Measurements from ENCODE around the gene LRRC2.
"Not testable (repeated sequence)": the region's sequence is repeated elsewhere in the genome, so short reads cannot be mapped to it uniquely, and the experiment has no call there.

Gene LRRC2

GRCh38 chr3:46594723-46595122 lies 28.6 kb upstream of the LRRC2 start:
- H4K20me1 ChIP-seq (ENCODE audit: insufficient read depth, low read length), result no peaks in the 10 kb centered on the region
- H3K4me1 ChIP-seq (ENCODE audit: low read length), result no peaks in the 10 kb centered on the region
- no peaks in the 10 kb centered on the region for H3K9me3 ChIP-seq (ENCODE audit: insufficient read depth, low read length)
- H3K4me2 ChIP-seq (ENCODE audit: low read length), result no peak overlapping the region
- H3K9ac ChIP-seq (ENCODE audit: low read length), result no peak overlapping the region
- no peak overlapping the region for H3K4me3 ChIP-seq (ENCODE audit: low read length)
- H2AFZ ChIP-seq (ENCODE audit: low read depth, low read length), result no peak overlapping the region
- no peak overlapping the region for H3K27ac ChIP-seq (ENCODE audit: low read length)
- 0 out of 2 replicates have a peak, but pooled peaks cover 4% of the 10 kb centered on the region for H3K27me3 ChIP-seq (ENCODE audit: low read depth, low read length)
- H3K79me2 ChIP-seq (ENCODE audit: low read length), result no peaks in the 10 kb centered on the region
- TF ChIP-seq EZH2phosphoT487 (IDR thresholded peaks at IDR 0.05; ENCODE audit: low read depth), result no peak
- TF ChIP-seq CTCF (IDR thresholded peaks at IDR 0.05; ENCODE audit: low read depth, low read length), result no peak
- no peaks in the 10 kb centered on the region for H3K36me3 ChIP-seq (replicated peaks; ENCODE audit: low read depth, low read length)

- no peaks in the 10 kb centered on the region for H4K20me1 ChIP-seq (ENCODE audit: insufficient read depth, low read length)
- H3K9me3 ChIP-seq (ENCODE audit: insufficient read depth, low read length), result no peaks in the 10 kb centered on the region
- no peak overlapping the region for H3K27ac ChIP-seq (ENCODE audit: low read length)
- no peak overlapping the region for H3K4me2 ChIP-seq (ENCODE audit: low read length)
- TF ChIP-seq EZH2phosphoT487 (IDR thresholded peaks at IDR 0.05; ENCODE audit: low read depth) (no peak), CTCF (IDR thresholded peaks at IDR 0.05; ENCODE audit: low read depth, low read length) (no peak)
- no peaks in the 10 kb centered on the region for H3K79me2 ChIP-seq (ENCODE audit: low read length)
- H3K4me3 ChIP-seq (ENCODE audit: low read length), result no peak overlapping the region
- H3K4me1 ChIP-seq (ENCODE audit: low read length), result no peaks in the 10 kb centered on the region
- H3K9ac ChIP-seq (ENCODE audit: low read length), result no peak overlapping the region
- H3K27me3 ChIP-seq (ENCODE audit: low read depth, low read length), result 0 out of 2 replicates have a peak, but pooled peaks cover 4% of the 10 kb centered on the region
- H2AFZ ChIP-seq (ENCODE audit: low read depth, low read length), result no peak overlapping the region
- H3K36me3 ChIP-seq (replicated peaks; ENCODE audit: low read depth, low read length), result no peaks in the 10 kb centered on the region
These were observed 27.9 kb upstream of the LRRC2 start for GRCh38 chr3:46593979-46594378.

DNA sequence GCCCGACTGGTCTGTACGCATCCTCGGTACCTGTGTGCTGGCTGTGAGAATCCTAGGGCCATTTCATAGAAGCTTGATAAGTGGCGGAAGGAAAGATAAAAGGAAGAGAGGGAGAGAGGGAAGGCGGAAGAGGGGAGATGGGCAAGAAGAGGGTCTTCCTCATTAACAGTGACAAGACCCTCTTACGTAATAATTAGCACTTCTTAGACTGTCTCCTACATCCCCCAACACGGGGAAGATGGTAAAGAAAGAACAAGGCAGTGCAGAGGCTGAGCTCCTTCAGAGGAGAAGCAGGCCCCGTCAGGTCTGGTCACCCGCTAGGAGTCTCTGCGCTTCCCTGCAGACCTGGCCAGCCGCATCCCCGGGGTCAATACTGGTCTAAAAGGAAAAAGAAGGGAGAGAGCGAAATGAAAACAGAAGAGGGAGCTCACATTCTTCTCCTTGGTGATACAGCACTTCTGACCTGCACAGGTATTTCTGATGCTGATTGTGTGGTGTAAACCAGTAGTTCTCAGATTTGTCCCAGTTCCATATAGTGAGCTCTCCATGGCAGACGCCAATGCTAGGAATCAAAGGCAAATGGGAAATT lies 27.3 kb upstream of the LRRC2 start:
- H3K4me1 ChIP-seq (ENCODE audit: low read length), result no peaks in the 10 kb centered on the region
- H3K4me3 ChIP-seq (ENCODE audit: low read length), result no peak overlapping the region
- no peak overlapping the region for H2AFZ ChIP-seq (ENCODE audit: low read depth, low read length)
- no peaks in the 10 kb centered on the region for H3K79me2 ChIP-seq (ENCODE audit: low read length)
- no peaks in the 10 kb centered on the region for H3K36me3 ChIP-seq (replicated peaks; ENCODE audit: low read depth, low read length)
- H3K4me2 ChIP-seq (ENCODE audit: low read length), result no peak overlapping the region
- H3K27ac ChIP-seq (ENCODE audit: low read length), result no peak overlapping the region
- no peak for TF ChIP-seq CTCF (IDR thresholded peaks at IDR 0.05; ENCODE audit: low read depth, low read length)
- no peak for TF ChIP-seq EZH2phosphoT487 (IDR thresholded peaks at IDR 0.05; ENCODE audit: low read depth)
- H3K27me3 ChIP-seq (ENCODE audit: low read depth, low read length), result no peaks in the 10 kb centered on the region
- no peak overlapping the region for H3K9ac ChIP-seq (ENCODE audit: low read length)
- no peaks in the 10 kb centered on the region for H3K9me3 ChIP-seq (ENCODE audit: insufficient read depth, low read length)
- no peaks in the 10 kb centered on the region for H4K20me1 ChIP-seq (ENCODE audit: insufficient read depth, low read length)

- not testable (repeated sequence) for H3K4me2 ChIP-seq (ENCODE audit: low read length); H3K9me3 ChIP-seq (ENCODE audit: insufficient read depth, low read length); H4K20me1 ChIP-seq (ENCODE audit: insufficient read depth, low read length); H2AFZ ChIP-seq (ENCODE audit: low read depth, low read length); H3K79me2 ChIP-seq (ENCODE audit: low read length); H3K4me1 ChIP-seq (ENCODE audit: low read length); H3K27ac ChIP-seq (ENCODE audit: low read length); H3K4me3 ChIP-seq (ENCODE audit: low read length); H3K27me3 ChIP-seq (ENCODE audit: low read depth, low read length); H3K9ac ChIP-seq (ENCODE audit: low read length); H3K36me3 ChIP-seq (replicated peaks; ENCODE audit: low read depth, low read length)
These were observed 21.2 kb upstream of the LRRC2 start for GRCh38 chr3:46587268-46587667.

All from OCI-LY3 (cell line).